Ramos (cell line): Measurements from ENCODE around the gene PKP1.

ENCODE experiments used
- in situ Hi-C: fragments of 300-500 bp; cut with MboI; formaldehyde crosslinking; loops from one replicate; pipeline ENCODE4 v1.14.3; 2022; ENCODE audit warnings: low sequenced_read_pairs; ENCODE audit not compliant: unreplicated experiment

PKP1 gene

DNA sequence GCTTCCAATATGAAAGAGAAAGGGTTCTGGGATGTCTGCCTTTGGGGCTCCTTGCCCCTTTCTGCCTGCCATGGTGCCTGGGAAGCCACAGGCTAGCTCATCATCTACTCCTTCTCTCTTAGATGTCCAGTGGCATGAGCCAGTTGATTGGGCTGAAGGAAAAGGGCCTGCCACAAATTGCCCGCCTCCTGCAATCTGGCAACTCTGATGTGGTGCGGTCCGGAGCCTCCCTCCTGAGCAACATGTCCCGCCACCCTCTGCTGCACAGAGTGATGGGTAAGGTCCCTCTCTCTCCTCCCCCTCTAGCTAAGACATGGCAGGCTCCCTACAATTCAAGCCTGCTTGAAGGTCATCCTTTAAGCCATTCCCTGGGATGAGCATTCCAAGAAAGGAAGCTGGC lies 41.0 kb downstream of the PKP1 start:
- in situ Hi-C loops = no loop called here

DNA sequence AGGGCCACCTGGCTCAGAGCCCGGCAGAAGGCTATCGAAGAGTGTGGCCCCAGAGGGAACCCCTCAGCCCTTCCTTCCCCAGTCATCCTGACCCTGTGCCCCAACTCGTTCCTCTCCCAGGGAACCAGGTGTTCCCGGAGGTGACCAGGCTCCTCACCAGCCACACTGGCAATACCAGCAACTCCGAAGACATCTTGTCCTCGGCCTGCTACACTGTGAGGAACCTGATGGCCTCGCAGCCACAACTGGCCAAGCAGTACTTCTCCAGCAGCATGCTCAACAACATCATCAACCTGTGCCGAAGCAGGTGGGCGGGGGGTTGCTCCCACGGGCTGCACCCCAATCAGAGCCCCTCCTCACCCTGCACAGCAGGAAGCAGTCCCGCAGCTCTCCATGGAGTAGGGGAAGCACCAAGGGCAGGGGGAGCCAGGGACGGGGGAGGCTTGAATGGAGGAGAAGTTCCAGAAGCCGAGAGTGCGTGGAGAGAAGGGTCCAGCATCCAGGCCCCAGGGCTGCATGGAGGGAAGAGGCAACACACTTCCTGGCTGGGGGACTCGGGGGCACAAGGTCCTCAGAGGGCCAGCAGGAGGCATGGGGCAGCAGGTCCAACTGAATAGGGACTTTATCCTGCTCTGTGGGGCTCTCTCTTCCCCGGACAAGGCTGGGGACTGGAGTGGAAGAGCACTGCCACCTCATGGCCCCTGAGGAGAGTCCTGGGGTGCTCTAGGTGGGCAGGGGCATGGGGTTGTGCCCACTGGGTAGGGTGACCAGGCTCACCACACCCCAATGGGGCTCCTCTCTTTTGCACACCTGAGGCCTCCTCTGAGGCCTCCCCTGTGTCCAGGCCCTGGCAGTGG lies 41.7 kb downstream of the PKP1 start:
- in situ Hi-C loops = no loop called here

DNA sequence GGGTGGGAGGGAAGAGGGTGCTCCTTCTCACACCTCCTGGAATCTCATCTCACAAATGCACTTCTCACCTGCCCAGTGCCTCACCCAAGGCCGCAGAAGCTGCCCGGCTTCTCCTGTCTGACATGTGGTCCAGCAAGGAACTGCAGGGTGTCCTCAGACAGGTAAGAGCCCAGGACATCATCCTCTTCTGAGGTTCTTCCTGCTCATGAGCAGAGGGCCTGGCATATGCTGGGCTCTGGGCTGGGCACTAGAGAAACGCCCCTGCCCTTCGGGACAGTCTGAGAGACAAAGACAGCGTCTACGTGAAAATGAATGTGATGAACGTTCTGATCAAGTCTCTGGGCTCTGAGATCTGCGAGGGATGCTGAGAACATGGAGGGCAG lies 42.4 kb downstream of the PKP1 start:
- in situ Hi-C loops = no loop called here

DNA sequence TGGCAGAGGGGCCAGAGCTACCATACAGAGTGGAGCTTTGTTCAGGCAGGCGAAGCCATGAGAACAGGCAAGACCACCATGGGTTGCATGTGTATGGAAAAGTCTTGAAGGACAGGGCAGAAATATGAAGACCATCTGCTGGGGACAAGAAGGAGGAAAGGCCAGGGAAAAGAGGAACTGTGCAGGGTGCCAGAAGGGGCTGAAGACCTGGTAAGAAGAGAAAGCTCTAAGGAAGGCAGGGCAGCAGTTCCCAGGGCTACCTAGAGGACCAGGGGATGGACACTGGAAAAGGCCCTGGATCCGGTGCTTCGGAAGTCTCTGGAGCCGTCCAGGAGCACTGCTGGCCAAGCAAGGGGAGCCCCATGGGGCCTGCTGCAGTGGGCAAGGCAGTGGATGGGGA lies 43.4 kb downstream of the PKP1 start:
- in situ Hi-C loops = no loop called here

DNA sequence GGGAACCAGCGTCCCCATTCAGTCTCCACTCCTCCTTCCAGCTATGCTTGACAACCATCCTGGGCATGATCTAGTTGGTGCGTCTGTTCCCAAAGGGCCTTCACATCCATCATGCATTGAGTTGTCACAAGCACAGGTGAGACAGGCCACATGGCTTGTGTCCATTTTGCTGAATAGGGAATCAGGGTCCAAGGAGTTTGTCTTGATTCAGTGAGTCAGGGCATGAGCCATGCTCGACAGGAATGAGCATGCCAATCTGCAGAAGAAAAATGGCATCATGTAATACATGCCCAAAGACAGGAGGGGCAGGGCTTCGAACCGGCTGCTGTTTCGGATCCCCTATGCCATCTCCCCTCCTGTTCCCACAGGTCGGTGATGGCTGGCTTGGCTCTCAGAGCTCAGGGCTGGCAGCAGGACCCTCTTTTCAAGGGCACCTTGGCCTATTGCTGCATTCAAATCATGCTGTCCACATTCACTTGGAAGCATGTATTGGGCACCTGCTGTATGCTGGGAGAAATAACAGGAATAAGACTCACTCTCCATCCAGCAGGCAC lies 44.5 kb downstream of the PKP1 start:
- in situ Hi-C loops = no loop called here

DNA sequence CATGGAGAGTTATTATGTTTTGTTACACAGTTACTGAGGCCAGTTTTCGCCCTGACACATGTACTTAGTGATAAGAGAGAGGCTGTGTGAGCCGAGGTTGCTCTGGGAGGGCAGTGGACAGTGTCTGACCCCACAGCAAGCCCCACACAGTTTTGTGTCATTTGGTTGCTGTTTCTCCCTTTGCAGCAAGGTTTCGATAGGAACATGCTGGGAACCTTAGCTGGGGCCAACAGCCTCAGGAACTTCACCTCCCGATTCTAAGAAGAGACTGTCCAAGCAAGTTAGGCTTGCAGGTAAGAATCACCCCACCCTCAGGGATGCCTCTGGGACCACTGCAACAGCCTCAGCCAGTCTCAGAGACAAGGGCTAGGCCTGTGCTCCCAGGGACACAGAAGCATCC lies 45.3 kb downstream of the PKP1 start:
- in situ Hi-C loops = no loop called here

DNA sequence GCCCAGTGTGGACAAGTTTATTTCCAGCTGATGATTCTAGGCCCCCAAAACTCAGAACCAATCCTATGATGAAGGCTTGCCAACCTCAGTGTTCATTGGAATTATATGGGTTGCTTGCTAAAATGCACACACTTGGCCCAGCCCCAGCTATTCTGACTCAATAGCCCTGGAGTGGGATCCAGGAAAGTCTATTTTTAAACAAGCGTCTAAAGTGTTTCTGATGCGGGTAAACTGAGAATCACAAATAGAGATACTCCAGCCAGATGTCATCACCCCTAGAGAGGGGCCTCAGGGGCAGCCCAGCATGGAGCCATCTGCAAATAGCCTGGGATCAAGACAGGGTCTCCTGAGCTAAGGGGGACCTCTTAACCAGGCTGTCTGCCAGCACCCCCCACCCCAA lies 46.0 kb downstream of the PKP1 start:
- in situ Hi-C loops = no loop called here

DNA sequence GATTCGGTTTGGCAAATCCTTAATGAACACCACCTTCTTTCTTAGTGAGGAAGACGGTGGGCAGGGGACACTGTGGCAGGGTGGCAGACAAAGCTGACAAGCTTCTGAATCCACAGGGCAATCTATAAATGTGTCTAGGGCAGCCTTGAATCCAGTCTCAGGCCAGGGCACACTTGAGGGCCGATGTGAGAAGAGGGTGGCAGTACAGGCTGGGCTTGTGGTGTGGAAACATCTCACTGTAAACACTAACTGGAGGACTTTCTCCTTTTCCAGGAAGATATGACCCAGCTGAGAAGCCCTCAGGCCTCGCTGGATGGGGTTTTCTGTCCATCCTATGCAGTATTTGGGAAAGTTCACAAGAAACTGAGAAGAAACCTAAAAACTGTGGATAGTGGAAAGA lies 46.5 kb downstream of the PKP1 start:
- in situ Hi-C loops = no loop called here

DNA sequence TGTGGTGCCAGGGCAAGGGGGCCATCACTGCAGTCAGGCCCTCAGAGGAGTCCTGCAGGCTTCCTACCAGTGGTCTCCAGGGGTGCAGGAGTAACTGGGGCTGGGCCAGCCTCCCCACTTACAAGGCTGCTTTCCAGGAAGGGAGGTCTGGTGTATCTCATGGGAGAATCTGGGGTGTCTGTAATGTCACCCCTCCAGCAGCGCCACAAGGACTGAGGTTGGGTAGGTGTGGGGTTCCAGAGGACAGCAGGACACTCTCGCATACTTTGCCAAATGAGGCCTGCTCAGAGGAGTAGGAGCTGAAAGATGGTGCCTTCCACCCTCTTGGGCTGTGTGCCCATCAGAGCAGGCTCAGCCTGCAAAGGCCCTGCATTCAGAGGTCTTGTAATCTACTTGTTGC lies 47.2 kb downstream of the PKP1 start:
- in situ Hi-C loops = no loop called here

DNA sequence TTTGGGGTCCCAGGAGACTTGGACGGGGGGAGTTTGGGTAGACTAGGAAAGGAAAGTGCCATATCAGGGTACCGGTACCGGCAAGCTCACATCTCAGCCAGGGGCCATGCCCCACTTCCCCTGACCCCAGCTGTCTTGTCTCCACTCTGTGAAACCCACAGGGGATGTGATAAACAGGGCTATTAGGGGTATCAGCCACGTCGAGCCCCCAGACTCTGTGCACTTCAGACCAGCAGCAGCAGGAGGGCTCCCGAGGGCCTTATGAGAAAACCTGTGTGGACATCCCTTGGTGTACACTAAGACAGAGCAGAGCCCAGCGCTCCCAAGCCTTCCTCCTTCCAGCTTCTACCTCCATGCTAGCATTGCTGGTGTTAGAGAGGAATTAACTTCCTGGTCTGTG lies 47.9 kb downstream of the PKP1 start:
- in situ Hi-C loops = no loop called here

DNA sequence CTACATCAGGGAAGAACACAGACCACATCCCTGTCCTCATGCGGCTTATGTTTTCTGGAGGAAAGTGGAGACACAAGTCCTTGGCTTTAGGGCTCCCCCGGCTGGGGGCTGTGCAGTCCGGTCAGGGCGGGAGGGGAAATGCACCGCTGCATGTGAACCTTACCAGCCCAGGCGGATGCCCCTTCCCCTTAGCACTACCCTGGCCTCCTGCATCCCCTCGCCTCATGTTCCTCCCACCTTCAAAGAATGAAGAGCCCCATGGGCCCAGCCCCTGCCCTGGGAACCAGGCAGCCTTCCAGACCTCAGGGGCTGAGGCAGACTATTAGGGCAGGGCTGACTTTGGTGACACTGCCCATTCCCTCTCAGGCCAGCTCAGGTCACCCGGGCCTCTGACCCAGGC lies 48.7 kb downstream of the PKP1 start:
- in situ Hi-C loops = no loop called here

DNA sequence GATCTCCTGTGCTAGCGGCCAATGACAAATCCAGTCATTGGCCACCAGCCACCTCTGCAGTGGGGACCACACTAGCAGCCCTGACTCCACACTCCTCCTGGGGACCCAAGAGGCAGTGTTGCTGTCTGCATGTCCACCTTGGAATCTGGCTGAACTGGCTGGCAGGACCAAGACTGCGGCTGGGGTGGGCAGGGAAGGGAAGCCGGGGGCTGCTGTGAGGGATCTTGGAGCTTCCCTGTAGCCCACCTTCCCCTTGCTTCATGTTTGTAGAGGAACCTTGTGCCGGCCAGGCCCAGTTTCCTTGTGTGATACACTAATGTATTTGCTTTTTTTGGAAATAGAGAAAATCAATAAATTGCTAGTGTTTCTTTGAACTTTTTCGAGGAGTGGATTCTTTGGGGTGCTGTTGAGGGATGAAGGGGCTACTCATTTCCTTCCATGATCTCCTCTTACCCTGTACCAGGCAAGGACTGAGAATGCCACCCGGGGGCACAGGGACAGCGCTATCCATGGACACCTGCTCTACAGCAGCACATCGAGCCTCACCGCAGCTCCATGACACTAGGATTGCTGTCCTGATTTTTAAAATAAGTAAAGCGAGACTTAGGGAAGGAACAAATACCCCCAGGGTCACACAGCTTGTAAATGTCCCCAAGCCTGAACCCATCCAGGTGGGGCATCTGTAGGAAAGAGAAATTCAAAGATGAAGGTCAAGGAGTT lies 49.5 kb downstream of the PKP1 start:
- in situ Hi-C loops = no loop called here

DNA sequence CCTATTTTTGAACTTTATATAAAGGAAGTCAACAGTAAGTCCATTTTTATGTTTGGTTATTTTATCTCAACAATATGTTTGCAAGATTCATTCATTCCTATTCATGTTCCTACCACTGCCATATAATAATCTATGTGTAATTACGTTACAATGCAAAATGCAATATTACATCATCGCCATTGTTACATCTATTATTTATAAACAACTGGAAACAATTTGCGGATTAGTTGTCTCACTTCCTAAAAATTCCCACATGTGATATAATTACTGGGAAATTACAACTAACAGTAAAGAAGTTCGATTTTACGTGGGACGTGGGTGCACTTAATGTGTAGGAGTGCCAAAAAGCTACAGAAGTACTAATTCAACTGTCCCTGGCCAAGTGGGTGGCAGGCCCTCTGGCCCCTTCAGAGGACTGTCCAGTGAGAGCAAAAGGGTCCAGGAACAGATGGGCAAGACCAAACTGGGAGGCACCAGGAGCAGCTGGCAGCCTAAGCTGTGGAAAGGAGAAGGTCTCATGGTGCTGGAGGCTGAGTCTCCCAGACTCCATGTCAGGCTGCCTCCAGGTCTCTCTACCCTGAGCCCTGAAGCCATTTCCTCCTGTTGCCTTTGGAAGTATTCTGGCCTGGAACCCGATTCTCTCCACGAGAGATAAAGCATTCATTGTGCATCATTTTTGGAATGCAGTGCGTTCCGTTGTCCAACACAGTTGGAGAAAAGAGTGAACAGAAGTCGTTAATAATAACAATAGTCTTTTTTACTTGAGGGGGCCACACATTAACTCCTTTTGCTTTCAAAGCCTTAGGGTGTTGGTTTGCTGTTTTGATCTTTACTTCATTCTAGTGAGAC lies 51.2 kb downstream of the PKP1 start:
- in situ Hi-C loops = no loop called here

DNA sequence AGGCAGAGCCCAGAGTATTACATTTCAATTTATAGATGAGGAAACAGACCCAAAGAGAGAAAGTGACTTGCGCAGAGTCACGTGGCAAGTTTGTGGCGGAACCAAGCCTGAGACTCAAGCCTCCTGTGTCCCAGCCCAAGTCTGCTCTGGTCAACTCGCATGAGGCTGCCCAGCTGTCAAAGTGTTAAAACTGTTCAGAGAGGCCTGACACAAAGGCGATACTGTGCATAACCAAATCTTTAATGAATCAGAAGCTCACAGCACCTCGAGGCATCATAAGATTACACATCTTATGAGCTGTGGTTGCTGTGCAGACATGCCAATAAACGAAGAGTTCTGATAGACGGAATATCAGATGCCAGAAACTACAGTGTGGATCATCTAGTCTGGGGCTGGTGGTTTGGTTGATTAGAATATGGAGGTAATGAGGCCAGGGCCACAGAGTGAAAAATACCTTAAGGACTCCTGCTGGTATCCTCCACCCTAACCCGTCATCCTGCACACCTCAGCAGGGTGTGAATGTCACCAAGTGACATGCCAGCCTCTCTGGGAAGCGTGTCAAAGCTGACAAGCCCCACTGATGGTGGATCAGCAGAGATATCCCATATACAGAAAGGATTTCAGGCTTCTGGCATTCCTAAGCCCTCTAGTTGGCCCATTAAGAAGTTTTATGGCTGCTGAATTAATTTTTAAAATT lies 52.0 kb downstream of the PKP1 start:
- in situ Hi-C loops = no loop called here

DNA sequence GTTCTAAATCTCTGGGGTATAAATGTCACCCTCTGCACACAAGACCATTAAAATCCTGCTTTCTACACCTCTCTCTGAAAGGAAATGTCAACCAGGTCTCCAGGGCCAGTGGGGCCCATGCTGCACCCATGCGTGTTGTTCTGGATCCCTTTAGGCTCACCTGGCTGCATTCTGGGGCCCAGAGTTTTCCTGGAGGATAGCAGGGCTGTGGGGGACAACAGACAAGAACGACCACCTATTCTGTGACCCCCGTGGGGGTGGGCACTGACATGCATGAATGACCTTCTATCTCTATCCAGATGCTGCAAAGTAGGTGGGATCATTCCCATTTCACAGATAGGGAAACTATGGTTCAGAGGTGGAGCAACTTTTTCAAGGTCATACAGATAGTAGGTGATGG lies 52.6 kb downstream of the PKP1 start:
- in situ Hi-C loops = no loop called here

DNA sequence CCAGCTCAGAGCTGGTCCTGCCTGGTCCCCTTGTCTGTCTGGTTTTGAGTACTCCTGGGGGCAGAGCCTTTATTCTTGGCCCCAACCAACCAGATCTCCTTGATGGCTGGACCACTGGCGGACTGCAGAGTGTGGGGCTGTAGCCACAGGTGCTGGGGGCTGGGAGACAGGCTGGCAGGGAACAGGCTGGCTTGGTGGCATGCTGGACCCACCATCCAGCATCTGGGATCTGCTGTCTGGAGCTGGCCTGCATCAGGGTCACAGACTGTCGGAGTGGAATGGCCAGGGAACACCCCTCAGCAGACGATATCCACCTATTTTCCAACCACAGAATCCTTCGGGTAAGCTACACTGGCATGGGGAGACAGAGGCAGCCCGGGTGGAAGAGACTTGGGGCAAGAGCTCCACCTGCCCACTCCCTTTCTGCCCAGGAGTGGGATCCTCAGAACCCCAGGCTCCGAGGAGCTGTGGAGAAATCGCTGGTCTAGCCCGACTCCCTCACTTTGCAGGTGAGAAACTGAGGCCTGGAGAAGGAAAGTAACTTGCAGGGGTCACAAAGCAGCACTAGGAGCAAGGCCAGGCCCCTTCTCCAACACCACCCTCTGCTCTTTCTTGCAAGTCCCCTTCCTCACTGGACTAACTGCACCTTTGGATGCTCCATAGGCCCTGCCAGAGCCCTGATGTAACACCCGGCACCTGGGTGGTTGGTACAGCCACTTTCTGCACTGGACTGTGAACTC lies 53.6 kb downstream of the PKP1 start:
- in situ Hi-C loops = no loop called here

DNA sequence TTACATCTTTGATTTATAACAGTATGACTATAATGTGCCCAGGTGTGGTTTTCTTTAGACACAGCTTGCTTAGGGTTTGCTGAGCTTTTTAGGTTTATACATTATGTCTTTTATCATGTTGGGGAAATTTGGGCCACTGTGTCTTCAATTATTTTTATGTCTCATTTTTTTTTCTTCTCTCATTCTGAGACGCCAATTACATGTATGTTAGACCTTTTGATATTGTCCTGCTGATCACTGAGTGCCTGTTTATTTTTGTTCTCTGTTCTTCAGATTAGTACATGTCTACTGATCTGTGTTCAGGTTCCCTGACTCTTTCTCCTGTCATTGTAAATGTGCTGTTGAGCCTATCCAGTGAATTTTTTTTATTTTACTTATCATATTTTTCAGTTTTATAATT lies 58.1 kb downstream of the PKP1 start:
- in situ Hi-C loops = no loop called here

DNA sequence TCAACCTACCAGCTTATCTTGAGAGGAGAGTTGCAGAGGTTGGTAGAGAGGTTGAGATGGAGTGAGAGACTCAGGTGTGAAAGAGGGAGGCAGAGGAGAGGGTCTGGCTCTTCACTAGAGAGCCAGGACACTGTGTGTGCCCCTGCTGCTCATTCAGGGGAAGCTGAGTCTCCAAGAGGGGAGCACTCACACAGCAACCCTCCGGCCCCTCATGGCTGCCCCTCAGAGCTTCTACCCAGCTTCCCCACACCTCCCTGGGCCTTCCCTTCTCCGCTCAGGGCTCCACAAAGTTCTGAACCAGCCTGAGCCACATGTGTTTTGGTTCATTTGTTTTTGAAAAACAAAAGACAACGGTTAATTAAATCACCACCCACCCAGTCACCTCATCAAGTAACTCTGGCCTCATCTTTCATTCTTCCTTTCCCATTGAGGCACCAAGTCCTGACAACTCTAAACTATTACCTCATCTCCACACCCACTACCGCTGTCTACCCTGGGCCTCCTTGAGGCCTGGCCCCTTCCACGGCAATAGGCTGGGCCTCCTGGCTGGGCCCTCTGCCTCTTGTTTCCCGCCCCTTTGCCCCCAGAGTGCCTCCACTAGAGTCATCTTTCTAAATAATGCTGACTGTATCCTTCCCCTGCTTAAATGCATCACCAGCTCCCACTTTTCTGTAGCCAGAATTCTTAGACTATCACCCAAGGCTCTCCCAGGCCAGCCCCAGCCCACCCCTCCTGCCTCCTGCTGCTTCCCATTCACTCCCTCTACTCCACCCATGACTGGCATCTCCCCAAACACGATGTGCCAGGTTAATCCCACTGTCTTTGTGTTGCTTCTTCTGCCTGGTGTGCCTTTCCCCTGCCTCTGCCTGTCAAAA lies 61.1 kb downstream of the PKP1 start:
- in situ Hi-C loops = no loop called here

DNA sequence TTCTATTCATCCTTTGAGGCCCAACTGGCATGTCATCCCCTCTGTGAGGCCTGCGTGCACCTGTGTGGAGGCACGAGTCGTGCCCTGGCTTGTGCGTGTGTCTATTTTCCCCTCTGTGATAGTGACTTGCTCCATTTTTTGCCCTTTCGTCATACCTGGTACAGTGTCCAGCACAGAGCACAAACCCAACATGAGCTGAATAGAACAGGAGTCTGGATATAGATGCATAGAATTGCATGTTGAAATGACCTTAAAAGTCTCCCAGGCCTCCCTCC lies 61.7 kb downstream of the PKP1 start:
- in situ Hi-C loops = no loop called here
